Retina (tissue), 1 donor: ENCODE measurements around the gene SEPHS2.
"Not testable (repeated sequence)": the region's sequence is repeated elsewhere in the genome, so short reads cannot be mapped to it uniquely, and the experiment has no call there.

Source experiments
- DNase-seq: peaks from one replicate; pipeline ENCODE4 v3.0.0-alpha.2; 2016

SEPHS2 gene

GRCh38 chr16:30445408-30446202, at the start of gene SEPHS2:
Gene SEPHS2 (minus strand): TSS chr16:30445874. CDS start chr16:30445727, 147 bp downstream.
- DNase-seq = peak; percentile 97

GRCh38 chr16:30494709-30495108, 49.0 kb upstream of the SEPHS2 start:
- DNase-seq = no peak

- DNase-seq = no peak
Observed at GRCh38 chr16:30493941-30494488, 48.3 kb upstream of the SEPHS2 start.

GRCh38 chr16:30491744-30492308, 46.2 kb upstream of the SEPHS2 start:
- no peak for DNase-seq

GRCh38 chr16:30491229-30491628, 45.6 kb upstream of the SEPHS2 start:
- no peak for DNase-seq

- no peak for DNase-seq
Observed at GRCh38 chr16:30490210-30490609, 44.5 kb upstream of the SEPHS2 start.

- no peak for DNase-seq
Observed at GRCh38 chr16:30488764-30489605, 43.3 kb upstream of the SEPHS2 start.

GRCh38 chr16:30485818-30486436, 40.3 kb upstream of the SEPHS2 start:
- DNase-seq = no peak

- no peak for DNase-seq
Observed at GRCh38 chr16:30484887-30485286, 39.2 kb upstream of the SEPHS2 start.

GRCh38 chr16:30482366-30482765, 36.7 kb upstream of the SEPHS2 start:
- DNase-seq = no peak

GRCh38 chr16:30481381-30481780, 35.7 kb upstream of the SEPHS2 start:
- no peak for DNase-seq

- no peak for DNase-seq
Observed at GRCh38 chr16:30478766-30479478, 33.2 kb upstream of the SEPHS2 start.

GRCh38 chr16:30477773-30478172, 32.1 kb upstream of the SEPHS2 start:
- not testable (repeated sequence) for DNase-seq

GRCh38 chr16:30476991-30477390, 31.3 kb upstream of the SEPHS2 start:
- no peak for DNase-seq

- DNase-seq = no peak
Observed at GRCh38 chr16:30474684-30475083, 29.0 kb upstream of the SEPHS2 start.

- DNase-seq = peak; percentile 12
Observed at GRCh38 chr16:30474074-30474452, 28.4 kb upstream of the SEPHS2 start.

GRCh38 chr16:30473231-30474073, 27.8 kb upstream of the SEPHS2 start:
- no peak for DNase-seq

- no peak for DNase-seq
Observed at GRCh38 chr16:30472328-30472942, 26.8 kb upstream of the SEPHS2 start, which contains the start of gene ITGAL. Gene ITGAL (plus strand): TSS chr16:30472742. CDS start chr16:30472838, 96 bp downstream.

- no peak for DNase-seq
Observed at GRCh38 chr16:30470632-30470995, 24.9 kb upstream of the SEPHS2 start.

GRCh38 chr16:30470170-30470512, 24.5 kb upstream of the SEPHS2 start:
- no peak for DNase-seq

- DNase-seq = no peak
Observed at GRCh38 chr16:30464078-30464477, 18.4 kb upstream of the SEPHS2 start.
